ENCODE measurements around the gene NEUROG1.

GRCh38 chr5:135514116-135514515, 21.6 kb downstream of the NEUROG1 start:
- TF ChIP-seq EP300 (conservative IDR thresholded peaks at IDR 0.05; ENCODE audit: poor library complexity, severe bottlenecking) (no peak), CTCF (IDR thresholded peaks at IDR 0.05; ENCODE audit: poor library complexity, severe bottlenecking) (no peak), POLR2AphosphoS5 (IDR thresholded peaks at IDR 0.05) (no peak), SMC3 (conservative IDR thresholded peaks at IDR 0.05; ENCODE audit: poor library complexity) (no peak), RAD21 (conservative IDR thresholded peaks at IDR 0.05) (no peak)
